H1 (cell line): Measurements from ENCODE around the gene CCDC183. TPM values are rescaled to one million over a fixed set of nuclear protein-coding genes. Genes with fewer than 3 reads are reported as not detected.

Experiments used
- CHD7 ChIP-seq: fragments of 300-600 bp; sonication (generic); IDR thresholded peaks from 2 replicates; pipeline ENCODE4 v1.7.1; 2012; ENCODE audit warnings: low read length, moderate library complexity, mild to moderate bottlenecking, inconsistent platforms; ENCODE audit not compliant: insufficient replicate concordance
- SIRT6 ChIP-seq: IDR thresholded peaks from one replicate; pipeline ENCODE4 v1.7.1; 2012; ENCODE audit warnings: low read length, inconsistent platforms
- polyA plus RNA-seq, 7 experiments: library from polyadenylated mRNA; depleted of rRNA in 3 of 7; stranded (reverse) in 5 of 7; unstranded in 2 of 7; fragments of >200 nt in 5 of 7; fragments of 200-250 nt in 2 of 7; gene quantifications; 1 replicate in 5 of 7; 2 replicates in 1 of 7; 4 replicates in 1 of 7; pipeline versions ENCODE4 v1.2.1 to v1.2.3, GENCODE V29; 2011 to 2013; ENCODE audit warnings: missing spikeins in 2 of 7, mixed read lengths in 2 of 7
- total RNA-seq: library from RNA; stranded (reverse); fragmentation: NEBNext Ultra II Directional; extraction: Animal tissue kit (Norgen Biotek cat#: 25700); gene quantifications from 2 replicates; pipeline ENCODE4 v1.2.1, GENCODE V29; 2021

CCDC183 gene
- total and polyA plus RNA-seq, 2 of the 8 experiments (the other 6 are each of a cell fraction or from before 2014, with no cell fraction given) = 0.51 to 1.6 TPM

GRCh38 chr9:136802321-136802720 is 6.2 kb downstream of the CCDC183 start (continued):
- TF ChIP-seq CHD7 (no peak), SIRT6 (no peak)
- TF ChIP-seq, all 59 proteins: peak for 0
